ENCODE data around the gene CFAP46. TPM values are rescaled to one million over a fixed set of nuclear protein-coding genes. Genes with fewer than 3 reads are reported as not detected.
"Not testable (repeated sequence)": the region's sequence is repeated elsewhere in the genome, so short reads cannot be mapped to it uniquely, and the experiment has no call there.

Gene CFAP46
- polyA plus RNA-seq, 12 donors = 0.25 to 1.2 (median 0.50) TPM; not detected in 2

GRCh38 chr10:132964231-132964630, 21.9 kb upstream of the CFAP46 start:
- DNase-seq = no peak

DNA sequence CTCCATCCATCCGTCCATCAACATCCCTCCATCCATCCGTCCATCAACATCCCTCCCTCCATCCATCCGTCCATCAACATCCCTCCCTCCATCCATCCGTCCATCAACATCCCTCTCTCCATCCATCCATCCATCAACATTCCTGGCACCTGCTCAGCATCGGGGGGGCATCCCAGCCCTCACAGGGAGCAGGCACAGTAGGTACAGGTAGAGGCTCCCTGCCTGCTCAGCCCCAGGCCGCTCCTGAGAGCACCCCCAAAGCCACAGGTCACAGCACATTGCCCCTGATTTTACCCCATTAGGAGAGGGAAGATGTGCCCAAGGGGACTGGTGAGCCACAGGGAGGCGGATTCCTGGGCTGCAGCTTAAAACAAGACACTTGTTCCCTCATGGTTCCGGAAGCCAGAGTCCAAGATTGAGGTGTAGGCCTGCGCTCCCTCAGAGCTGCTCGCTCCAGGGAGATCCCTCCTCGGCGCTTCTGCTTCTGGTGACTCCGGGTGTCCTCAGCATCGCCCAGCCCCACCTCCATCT, 21.1 kb upstream of the CFAP46 start:
- no peak for DNase-seq

GRCh38 chr10:132962623-132963429, 20.5 kb upstream of the CFAP46 start:
- DNase-seq = no peak

- peak; percentile 77 for DNase-seq
These were observed 19.6 kb upstream of the CFAP46 start for GRCh38 chr10:132961787-132962622.

DNA sequence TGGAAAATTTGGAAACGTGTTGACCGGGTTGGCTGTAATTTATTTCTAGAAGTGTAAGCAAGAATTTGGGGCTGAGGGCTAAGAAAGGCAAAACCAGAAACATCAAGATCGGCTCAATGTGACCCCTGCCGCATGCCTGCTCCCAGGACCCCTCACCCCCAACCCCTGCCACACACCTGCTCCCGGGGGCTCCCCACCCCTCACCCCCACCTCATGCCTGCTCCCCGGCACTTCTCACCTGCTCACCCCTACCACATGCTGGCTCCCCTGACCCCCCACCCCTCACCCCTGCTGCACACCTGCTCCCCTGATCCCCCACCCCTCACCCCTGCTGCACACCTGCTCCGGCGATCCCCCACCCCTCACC, 19.0 kb upstream of the CFAP46 start:
- no peak for DNase-seq

DNA sequence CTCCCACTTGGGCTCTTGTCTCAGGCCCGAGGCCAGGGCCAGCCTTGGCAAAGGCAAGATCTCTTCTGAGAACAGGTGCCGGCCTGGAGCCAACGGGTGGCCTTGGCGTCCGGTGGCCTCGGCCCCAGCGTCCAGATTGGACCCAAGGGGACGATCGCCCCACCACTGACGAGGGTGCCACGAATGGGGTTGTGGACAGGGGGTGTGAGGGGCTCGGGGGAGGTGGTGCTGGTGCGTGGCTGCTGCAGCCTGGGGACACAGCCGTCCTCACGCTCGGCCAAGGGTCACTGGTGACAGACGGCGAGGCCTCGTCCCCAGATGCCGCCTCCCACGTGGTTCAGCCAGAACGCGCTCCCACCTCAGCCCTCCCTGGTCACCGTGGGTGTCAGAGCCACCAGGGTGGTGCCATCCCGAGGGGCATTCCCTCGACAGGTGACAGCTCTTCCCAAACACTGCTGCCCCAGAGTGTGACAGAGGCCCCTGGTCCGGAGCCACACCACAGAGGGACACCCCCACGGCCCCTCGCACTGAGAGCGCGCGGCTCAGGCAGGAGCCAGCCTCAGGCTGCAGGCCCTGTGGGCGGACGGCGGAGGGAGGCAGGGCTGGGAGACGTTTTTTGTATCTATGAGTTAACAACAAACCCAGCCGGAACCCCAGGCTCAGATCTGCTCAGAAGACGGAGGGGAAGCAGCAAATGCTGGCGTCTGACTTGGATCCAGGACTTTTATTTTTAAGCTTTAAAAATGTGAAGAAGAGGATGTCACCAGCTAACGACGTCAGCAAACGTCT, 18.5 kb upstream of the CFAP46 start:
- no peak for DNase-seq

- no peak for DNase-seq
These were observed 17.7 kb upstream of the CFAP46 start for GRCh38 chr10:132960071-132960472.

DNA sequence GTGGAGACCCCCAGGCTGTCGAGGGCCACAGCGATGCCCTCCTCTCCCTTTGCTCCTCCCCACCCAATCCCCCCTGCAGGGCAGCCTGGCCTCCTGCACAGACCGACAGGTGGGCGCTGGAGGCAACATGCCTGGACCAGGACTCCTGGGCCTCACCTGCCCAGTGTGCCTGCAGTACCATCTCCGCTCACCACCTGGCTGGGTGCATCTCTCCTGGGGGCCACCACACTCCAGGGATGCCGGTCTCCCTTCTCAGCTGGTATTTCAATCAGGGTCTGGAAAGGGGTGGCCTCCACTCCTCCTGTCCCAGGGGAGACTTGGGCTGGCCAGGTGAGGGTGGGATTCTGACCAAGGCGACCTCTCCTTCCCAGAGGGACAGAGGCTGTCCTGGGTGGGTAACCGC, 17.2 kb upstream of the CFAP46 start:
- DNase-seq = no peak

- DNase-seq = no peak
These were observed 16.7 kb upstream of the CFAP46 start for GRCh38 chr10:132958883-132959558.

- no peak for DNase-seq
These were observed 15.9 kb upstream of the CFAP46 start for GRCh38 chr10:132957981-132958882.

- no peak for DNase-seq
These were observed 14.8 kb upstream of the CFAP46 start for GRCh38 chr10:132957131-132957530.

- not testable (repeated sequence) for DNase-seq
These were observed 13.9 kb upstream of the CFAP46 start for GRCh38 chr10:132956259-132956658.

DNA sequence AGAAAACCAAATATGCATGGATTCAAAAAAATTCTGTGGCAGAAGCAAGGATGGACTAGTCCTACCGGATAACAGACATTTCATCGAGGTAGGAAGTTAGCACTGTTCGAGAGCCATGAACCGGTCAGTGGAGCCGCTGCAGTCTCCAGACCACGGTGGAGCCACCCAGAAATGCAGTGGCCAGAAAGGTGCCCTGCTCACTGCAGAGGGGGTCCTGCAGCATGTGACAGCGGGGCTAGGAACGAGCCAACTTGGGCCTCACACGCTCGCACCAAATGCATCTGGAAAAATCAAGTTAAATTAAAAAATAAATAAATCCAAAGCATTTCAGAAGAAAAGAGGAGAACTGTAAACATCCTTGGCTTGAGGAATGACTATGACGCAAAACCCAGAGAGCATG, 13.1 kb upstream of the CFAP46 start:
- no peak for DNase-seq

GRCh38 chr10:132953428-132953827, 11.1 kb upstream of the CFAP46 start:
- no peak for DNase-seq

GRCh38 chr10:132951926-132952325, 9.6 kb upstream of the CFAP46 start:
- DNase-seq = no peak

DNA sequence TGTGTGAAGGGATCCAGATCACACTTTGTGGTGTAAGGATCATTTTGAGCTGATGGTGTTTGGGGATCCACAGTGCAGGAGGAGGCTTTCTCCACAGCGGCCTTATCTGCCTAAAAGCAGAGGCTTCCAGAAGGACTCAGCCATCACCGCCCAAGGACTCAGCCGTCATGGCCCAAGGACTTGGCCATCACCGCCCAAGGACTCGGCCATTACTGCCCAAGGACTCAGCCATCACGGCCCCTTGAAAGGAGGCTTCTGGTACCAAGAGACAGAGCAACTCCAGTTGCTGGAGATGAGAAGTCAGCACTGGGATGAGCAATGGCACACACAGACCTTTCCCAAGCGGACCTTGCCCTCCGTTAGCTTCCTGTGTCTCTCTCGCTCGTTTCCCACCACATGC, 6.0 kb upstream of the CFAP46 start:
- DNase-seq = no peak

DNA sequence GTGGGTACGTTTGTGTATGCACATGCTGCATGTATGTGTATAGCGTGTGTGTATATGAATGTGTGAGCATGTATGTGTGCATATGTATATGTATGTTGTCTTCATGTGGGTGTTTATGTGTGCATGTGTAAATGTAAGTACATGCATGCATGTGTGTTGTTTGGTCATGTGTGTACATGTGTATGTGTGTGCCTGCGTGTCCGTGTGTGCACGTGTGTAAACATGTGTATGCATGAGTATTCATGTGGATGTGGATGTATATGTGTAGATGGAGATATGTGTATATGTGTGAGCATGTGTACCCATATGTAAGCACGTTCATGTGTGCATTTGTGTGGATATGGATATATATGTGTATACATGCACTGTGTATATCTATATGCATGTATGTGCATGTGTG, 5.5 kb upstream of the CFAP46 start:
- DNase-seq = no peak

DNA sequence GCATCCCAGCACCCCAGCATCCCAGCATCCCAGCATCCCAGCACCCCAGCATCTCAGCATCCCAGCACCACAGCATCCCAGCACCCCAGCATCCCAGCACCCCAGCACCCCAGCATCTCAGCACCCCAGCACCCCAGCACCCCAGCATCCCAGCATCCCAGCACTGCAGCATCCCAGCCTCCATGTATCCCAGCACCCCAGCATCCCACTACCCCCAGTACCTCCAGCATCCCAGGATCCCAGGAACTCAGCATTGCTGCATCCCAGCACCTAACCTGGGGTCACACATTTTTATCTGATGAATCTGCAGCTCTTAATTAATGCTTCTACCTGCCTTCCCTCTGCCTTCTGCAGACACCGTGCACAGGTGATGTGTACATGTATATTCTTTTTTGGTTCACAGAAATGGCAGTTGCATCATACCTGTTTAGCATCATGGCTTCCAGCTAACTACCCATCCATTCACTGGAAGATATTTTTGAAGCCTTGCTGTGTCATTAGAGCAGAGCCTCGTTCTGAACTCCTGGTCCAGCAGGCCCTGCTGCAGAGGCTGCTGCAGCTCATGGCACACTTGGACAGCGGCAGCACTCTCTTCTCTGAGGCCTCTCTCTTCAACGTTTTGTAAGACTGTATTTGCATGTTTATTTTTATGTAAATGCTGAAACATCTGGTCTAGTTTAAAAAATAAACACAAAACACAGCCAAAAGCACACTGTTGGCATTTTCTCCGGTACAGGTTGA, 4.6 kb upstream of the CFAP46 start:
- DNase-seq = no peak

GRCh38 chr10:132946311-132946710, 3.9 kb upstream of the CFAP46 start:
- DNase-seq = no peak

- no peak for DNase-seq
These were observed 3.5 kb upstream of the CFAP46 start for GRCh38 chr10:132945894-132946255.
